ENCODE results near the gene PAX9. TPM values are rescaled to one million over a fixed set of nuclear protein-coding genes. Genes with fewer than 3 reads are reported as not detected.
A peak's percentile ranks its signal among the peaks of the same experiment; 100 is the strongest.

PAX9 gene
- total and polyA plus RNA-seq, 8 donors, result 0.37 to 17.0 TPM; not detected in 6

DNA sequence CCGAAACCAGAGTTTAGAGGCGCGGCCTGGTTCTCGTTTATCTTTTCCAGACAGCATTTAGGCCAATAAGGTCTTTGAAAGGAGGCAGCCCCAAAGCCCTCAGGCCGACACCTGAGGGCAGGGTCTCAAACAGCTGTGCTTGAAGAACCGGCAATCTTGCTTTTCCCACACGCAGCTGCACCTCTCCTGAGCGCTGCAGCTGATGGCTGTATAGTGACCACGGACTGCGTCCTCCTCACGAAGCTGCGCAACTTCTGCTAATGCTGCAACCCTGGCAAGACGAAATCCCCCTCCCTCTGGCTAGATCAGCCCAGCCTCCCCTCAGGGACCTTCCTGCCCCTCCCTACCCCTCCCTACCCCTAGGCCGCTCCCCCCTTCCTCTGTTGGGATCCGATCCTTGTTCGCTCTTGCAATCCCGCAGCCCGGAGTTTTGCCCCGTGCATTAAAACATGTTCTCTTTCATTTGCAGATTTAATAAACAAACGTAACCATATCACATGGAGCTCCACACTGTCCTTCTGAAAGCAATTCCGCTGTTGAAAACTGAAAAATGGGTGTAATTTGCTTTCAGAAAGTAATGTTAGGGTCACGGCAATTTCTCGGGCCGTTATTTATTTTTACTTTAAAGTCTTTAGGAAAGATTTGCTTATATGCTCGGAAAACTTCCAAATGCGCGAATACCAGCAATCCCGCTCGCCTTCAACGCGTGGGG lies 4.8 kb upstream of the PAX9 start:
- no peak for TF ChIP-seq POLR2A (IDR thresholded peaks at IDR 0.05)
- TF ChIP-seq EP300 (IDR thresholded peaks at IDR 0.05), result no peak
- TF ChIP-seq CTCF (IDR thresholded peaks at IDR 0.05), result no peak
- TF ChIP-seq POLR2AphosphoS5 (IDR thresholded peaks at IDR 0.05), result no peak
- Histone ChIP-seq H3K9me3 (peaks cover 0 to 44% (median 0%) of the 10 kb centered on the region in 4 donors), H3K27ac (no peak overlapping the region), H3K4me3 (peak overlapping the region; percentile 18 to 47 (median 22)), H3K27me3 (peaks cover 75 to 100% (median 98%) of the 10 kb centered on the region in 3 donors), H3K36me3 (no peaks in the 10 kb centered on the region), H3K4me1 (peaks cover 38 to 71% (median 55%) of the 10 kb centered on the region in 4 donors)
- DNase-seq, result peak in 1 of 2 donors; percentile 35
- 8 to 12% (median 9%) methylated on average over 31 of the region's 31 CpGs for WGBS, 5 donors
- intact Hi-C loops (cut with DNase I; ENCODE audit: low total_unique reads), result no loop called here

GRCh38 chr14:36657399-36658122 lies 4.1 kb upstream of the PAX9 start:
- no peak for TF ChIP-seq POLR2A (IDR thresholded peaks at IDR 0.05)
- TF ChIP-seq POLR2AphosphoS5 (IDR thresholded peaks at IDR 0.05), result no peak
- TF ChIP-seq CTCF (IDR thresholded peaks at IDR 0.05), result no peak
- no peak for TF ChIP-seq EP300 (IDR thresholded peaks at IDR 0.05)
- Histone ChIP-seq H3K27me3 (peaks cover 81 to 100% (median 100%) of the 10 kb centered on the region in 3 donors), H3K36me3 (no peaks in the 10 kb centered on the region), H3K27ac (no peak overlapping the region), H3K4me1 (peaks cover 46 to 78% (median 62%) of the 10 kb centered on the region in 4 donors), H3K4me3 (peak overlapping the region; percentile 18 to 47 (median 22)), H3K9me3 (peaks cover 0 to 44% (median 0%) of the 10 kb centered on the region in 4 donors)
- peak in 1 of 2 donors; percentile 43 for DNase-seq
- intact Hi-C loops (cut with DNase I; ENCODE audit: low total_unique reads), result no loop called here
- WGBS, 5 donors, result 2 to 11% (median 5%) methylated on average over 34 to 55 of the region's 55 CpGs

DNA sequence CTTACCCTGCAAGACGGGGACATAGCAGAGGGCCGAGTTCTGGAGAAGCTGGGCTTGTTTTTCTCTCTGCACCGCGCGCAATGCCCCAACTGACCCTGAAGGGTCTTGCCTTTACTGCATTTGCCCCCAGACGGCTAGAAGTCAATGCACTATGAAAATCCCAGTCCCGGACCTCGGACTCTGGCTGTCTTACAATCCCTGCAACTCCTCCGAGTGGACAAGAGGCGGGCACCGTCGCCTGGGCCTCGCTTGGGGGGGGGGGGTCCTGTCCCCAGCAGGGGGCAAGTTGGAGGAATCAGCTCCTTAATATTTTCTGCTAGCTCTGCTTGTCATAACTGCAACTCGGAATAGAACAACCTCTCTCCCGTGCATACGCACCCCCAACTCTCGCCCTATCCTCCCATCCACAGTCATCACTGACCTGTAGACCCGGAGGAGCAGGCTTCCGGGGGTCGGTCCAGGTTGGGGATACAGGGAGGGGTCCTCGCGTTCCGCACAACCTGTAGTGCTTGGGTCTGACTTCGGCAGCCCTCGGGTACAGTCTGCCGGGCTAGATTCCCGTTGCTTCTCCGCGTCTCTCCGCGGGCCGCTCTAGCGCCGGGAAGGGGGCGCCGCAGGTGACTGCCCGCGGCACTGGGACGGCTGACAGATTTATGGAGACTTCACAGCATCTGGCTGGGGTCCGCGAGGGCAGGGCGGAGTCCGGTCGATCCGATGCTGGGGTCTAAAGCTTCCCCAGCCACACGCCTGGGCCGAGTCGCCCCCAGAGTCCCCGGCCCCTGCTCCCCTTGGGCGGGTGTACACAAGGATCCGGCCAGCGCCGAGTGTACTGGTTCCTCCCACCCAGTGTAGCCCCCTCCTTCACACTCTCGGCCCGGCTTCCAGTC lies 3.3 kb upstream of the PAX9 start:
- H3K4me3 ChIP-seq, result peak overlapping the region in 2 of 4 donors; percentile 22 to 47
- TF ChIP-seq EP300 (IDR thresholded peaks at IDR 0.05), result no peak
- no peak for TF ChIP-seq POLR2AphosphoS5 (IDR thresholded peaks at IDR 0.05)
- TF ChIP-seq CTCF (IDR thresholded peaks at IDR 0.05), result no peak
- no peak for TF ChIP-seq POLR2A (IDR thresholded peaks at IDR 0.05)
- peaks cover 54 to 86% (median 70%) of the 10 kb centered on the region in 4 donors for H3K4me1 ChIP-seq
- no peaks in the 10 kb centered on the region for H3K36me3 ChIP-seq
- H3K27me3 ChIP-seq, result peaks cover 81 to 100% (median 100%) of the 10 kb centered on the region in 3 donors
- H3K27ac ChIP-seq, result no peak overlapping the region
- WGBS, 5 donors, result 4 to 11% (median 6%) methylated on average over 28 to 55 of the region's 55 CpGs
- intact Hi-C loops (cut with DNase I; ENCODE audit: low total_unique reads), result no loop called here
- peaks cover 0 to 44% (median 0%) of the 10 kb centered on the region in 4 donors for H3K9me3 ChIP-seq
- no peak for DNase-seq

Measured in stomach (tissue), 9 donors.